ENCODE results near the gene TBCD.

Gene TBCD

DNA sequence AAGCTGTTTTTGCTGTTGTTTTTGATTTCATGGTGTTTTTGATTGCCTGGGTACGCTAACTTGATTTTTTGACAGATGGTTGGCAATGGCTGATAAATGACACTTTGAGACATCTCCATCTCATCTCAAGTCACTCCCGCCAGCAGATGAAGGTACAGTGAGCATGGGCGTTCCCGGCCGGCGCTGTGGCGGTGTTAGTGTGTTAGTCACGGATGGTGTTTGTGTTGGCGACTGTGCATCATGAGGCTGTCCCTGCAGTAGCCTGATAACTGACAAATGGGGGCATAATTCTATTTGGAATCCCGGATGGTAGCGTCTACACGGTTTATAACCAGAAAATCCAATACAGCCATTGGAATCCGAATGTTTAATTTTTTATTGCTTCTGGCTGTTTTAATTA, 169.6 kb downstream of the TBCD start:
- H3K4me1 ChIP-seq (ENCODE audit: low read length) = peaks cover 4% of the 10 kb centered on the region; the same call in 1 of the 2 replicates
- no peak overlapping the region for H2AFZ ChIP-seq (ENCODE audit: low read depth, low read length)
- no peak overlapping the region for H3K27ac ChIP-seq (ENCODE audit: low read length)
- H3K36me3 ChIP-seq (replicated peaks; ENCODE audit: low read depth, low read length) = peaks cover 2% of the 10 kb centered on the region
- no peak overlapping the region for H3K4me2 ChIP-seq (ENCODE audit: low read length)
- no peaks in the 10 kb centered on the region for H3K79me2 ChIP-seq (ENCODE audit: low read length)
- H3K4me3 ChIP-seq (ENCODE audit: low read length) = no peak overlapping the region
- TF ChIP-seq, protein P1, sequence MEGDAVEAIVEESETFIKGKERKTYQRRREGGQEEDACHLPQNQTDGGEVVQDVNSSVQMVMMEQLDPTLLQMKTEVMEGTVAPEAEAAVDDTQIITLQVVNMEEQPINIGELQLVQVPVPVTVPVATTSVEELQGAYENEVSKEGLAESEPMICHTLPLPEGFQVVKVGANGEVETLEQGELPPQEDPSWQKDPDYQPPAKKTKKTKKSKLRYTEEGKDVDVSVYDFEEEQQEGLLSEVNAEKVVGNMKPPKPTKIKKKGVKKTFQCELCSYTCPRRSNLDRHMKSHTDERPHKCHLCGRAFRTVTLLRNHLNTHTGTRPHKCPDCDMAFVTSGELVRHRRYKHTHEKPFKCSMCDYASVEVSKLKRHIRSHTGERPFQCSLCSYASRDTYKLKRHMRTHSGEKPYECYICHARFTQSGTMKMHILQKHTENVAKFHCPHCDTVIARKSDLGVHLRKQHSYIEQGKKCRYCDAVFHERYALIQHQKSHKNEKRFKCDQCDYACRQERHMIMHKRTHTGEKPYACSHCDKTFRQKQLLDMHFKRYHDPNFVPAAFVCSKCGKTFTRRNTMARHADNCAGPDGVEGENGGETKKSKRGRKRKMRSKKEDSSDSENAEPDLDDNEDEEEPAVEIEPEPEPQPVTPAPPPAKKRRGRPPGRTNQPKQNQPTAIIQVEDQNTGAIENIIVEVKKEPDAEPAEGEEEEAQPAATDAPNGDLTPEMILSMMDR (IDR thresholded peaks at IDR 0.05; ENCODE audit: low read depth, low read length) = no peak
- no peak for TF ChIP-seq EZH2phosphoT487 (IDR thresholded peaks at IDR 0.05; ENCODE audit: low read depth)
- H3K9ac ChIP-seq (ENCODE audit: low read length) = no peak overlapping the region
- no peaks in the 10 kb centered on the region for H4K20me1 ChIP-seq (ENCODE audit: insufficient read depth, low read length)
- no peaks in the 10 kb centered on the region for H3K27me3 ChIP-seq (ENCODE audit: low read depth, low read length)
- no peaks in the 10 kb centered on the region for H3K9me3 ChIP-seq (ENCODE audit: insufficient read depth, low read length)

DNA sequence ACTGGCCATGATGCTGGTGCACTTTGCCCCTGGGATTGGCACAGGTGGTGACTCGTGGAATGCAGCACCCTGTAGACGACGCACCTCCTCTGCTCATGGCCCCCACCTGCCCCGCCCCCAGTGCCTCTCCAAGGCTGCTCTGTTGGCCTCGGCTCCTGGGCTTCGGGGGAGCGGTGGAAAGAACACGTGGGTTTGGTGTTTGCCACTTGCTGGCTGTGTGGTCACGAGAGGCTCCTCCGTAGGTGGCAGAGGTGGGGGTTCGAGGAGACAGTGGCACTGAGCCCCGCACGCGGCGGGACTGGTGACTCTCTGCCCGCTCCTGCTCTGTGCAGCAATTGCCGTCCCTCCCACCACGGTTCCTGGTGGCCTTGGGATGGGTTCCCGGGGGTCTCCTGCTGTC, 170.8 kb downstream of the TBCD start:
- H3K36me3 ChIP-seq (replicated peaks; ENCODE audit: low read depth, low read length) = peaks cover 2% of the 10 kb centered on the region
- no peak overlapping the region for H2AFZ ChIP-seq (ENCODE audit: low read depth, low read length)
- H3K27ac ChIP-seq (ENCODE audit: low read length) = no peak overlapping the region
- H3K9me3 ChIP-seq (ENCODE audit: insufficient read depth, low read length) = no peaks in the 10 kb centered on the region
- no peak overlapping the region for H3K4me2 ChIP-seq (ENCODE audit: low read length)
- H3K4me1 ChIP-seq (ENCODE audit: low read length) = peaks cover under 1% of the 10 kb centered on the region; the same call in 1 of the 2 replicates
- no peaks in the 10 kb centered on the region for H4K20me1 ChIP-seq (ENCODE audit: insufficient read depth, low read length)
- no peaks in the 10 kb centered on the region for H3K27me3 ChIP-seq (ENCODE audit: low read depth, low read length)
- H3K4me3 ChIP-seq (ENCODE audit: low read length) = no peak overlapping the region
- TF ChIP-seq, protein P1 (IDR thresholded peaks at IDR 0.05; ENCODE audit: low read depth, low read length) = no peak
- no peaks in the 10 kb centered on the region for H3K79me2 ChIP-seq (ENCODE audit: low read length)
- H3K9ac ChIP-seq (ENCODE audit: low read length) = no peak overlapping the region

- H3K36me3 ChIP-seq (replicated peaks; ENCODE audit: low read depth, low read length) = peaks cover 2% of the 10 kb centered on the region
- H3K4me1 ChIP-seq (ENCODE audit: low read length) = no peaks in the 10 kb centered on the region
- no peaks in the 10 kb centered on the region for H4K20me1 ChIP-seq (ENCODE audit: insufficient read depth, low read length)
- H3K27ac ChIP-seq (ENCODE audit: low read length) = no peak overlapping the region
- no peak overlapping the region for H3K9ac ChIP-seq (ENCODE audit: low read length)
- H3K4me2 ChIP-seq (ENCODE audit: low read length) = no peak overlapping the region
- no peak overlapping the region for H3K4me3 ChIP-seq (ENCODE audit: low read length)
- no peak overlapping the region for H2AFZ ChIP-seq (ENCODE audit: low read depth, low read length)
- TF ChIP-seq, protein P1 (IDR thresholded peaks at IDR 0.05; ENCODE audit: low read depth, low read length) = no peak
- no peak for TF ChIP-seq EZH2phosphoT487 (IDR thresholded peaks at IDR 0.05; ENCODE audit: low read depth)
- H3K27me3 ChIP-seq (ENCODE audit: low read depth, low read length) = no peaks in the 10 kb centered on the region
- no peaks in the 10 kb centered on the region for H3K79me2 ChIP-seq (ENCODE audit: low read length)
- no peaks in the 10 kb centered on the region for H3K9me3 ChIP-seq (ENCODE audit: insufficient read depth, low read length)
Measured at GRCh38 chr17:82923366-82924113, 171.7 kb downstream of the TBCD start.

GRCh38 chr17:82924214-82924613, 172.3 kb downstream of the TBCD start:
- no peaks in the 10 kb centered on the region for H3K9me3 ChIP-seq (ENCODE audit: insufficient read depth, low read length)
- TF ChIP-seq, protein P1 (IDR thresholded peaks at IDR 0.05; ENCODE audit: low read depth, low read length) = no peak
- TF ChIP-seq EZH2phosphoT487 (IDR thresholded peaks at IDR 0.05; ENCODE audit: low read depth) = no peak
- no peak overlapping the region for H2AFZ ChIP-seq (ENCODE audit: low read depth, low read length)
- H3K36me3 ChIP-seq (replicated peaks; ENCODE audit: low read depth, low read length) = peaks cover 2% of the 10 kb centered on the region
- no peaks in the 10 kb centered on the region for H4K20me1 ChIP-seq (ENCODE audit: insufficient read depth, low read length)
- H3K9ac ChIP-seq (ENCODE audit: low read length) = no peak overlapping the region
- H3K4me1 ChIP-seq (ENCODE audit: low read length) = no peaks in the 10 kb centered on the region
- H3K4me3 ChIP-seq (ENCODE audit: low read length) = no peak overlapping the region
- no peaks in the 10 kb centered on the region for H3K79me2 ChIP-seq (ENCODE audit: low read length)
- H3K4me2 ChIP-seq (ENCODE audit: low read length) = no peak overlapping the region
- no peaks in the 10 kb centered on the region for H3K27me3 ChIP-seq (ENCODE audit: low read depth, low read length)
- H3K27ac ChIP-seq (ENCODE audit: low read length) = no peak overlapping the region

All from OCI-LY3 (cell line).